ENCODE data around the gene DOCK2.
A peak's percentile ranks its signal among the peaks of the same experiment; 100 is the strongest.

The DOCK2 gene

GRCh38 chr5:170121321-170121720 lies 484.2 kb downstream of the DOCK2 start:
- DNase-seq (ENCODE audit: low spot score): no peak
- peak; percentile 61 for ATAC-seq (ENCODE audit: low read depth)
- H3K27ac ChIP-seq (ENCODE audit: poor library complexity, severe bottlenecking): peak overlapping the region; percentile 6

DNA sequence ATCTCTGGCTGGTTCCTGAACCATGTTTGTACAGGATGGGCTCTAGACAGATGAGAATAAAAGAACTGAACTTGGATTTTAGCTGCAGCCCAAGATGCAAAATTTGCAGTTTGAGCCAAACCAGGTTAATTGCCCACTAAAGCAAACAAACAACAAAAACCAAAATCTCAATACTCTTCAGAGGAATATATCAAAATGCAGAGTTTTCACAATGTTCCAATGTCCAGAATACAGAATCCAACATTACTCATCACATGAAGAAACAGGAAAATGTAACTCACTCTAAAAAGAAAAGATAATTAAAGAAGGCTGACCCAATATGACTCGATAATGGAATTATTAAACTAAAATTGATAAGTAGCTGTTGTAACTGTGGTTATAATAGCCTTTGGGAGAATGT lies 489.0 kb downstream of the DOCK2 start:
- no peak for ATAC-seq (ENCODE audit: low read depth)
- TF ChIP-seq, protein P1, sequence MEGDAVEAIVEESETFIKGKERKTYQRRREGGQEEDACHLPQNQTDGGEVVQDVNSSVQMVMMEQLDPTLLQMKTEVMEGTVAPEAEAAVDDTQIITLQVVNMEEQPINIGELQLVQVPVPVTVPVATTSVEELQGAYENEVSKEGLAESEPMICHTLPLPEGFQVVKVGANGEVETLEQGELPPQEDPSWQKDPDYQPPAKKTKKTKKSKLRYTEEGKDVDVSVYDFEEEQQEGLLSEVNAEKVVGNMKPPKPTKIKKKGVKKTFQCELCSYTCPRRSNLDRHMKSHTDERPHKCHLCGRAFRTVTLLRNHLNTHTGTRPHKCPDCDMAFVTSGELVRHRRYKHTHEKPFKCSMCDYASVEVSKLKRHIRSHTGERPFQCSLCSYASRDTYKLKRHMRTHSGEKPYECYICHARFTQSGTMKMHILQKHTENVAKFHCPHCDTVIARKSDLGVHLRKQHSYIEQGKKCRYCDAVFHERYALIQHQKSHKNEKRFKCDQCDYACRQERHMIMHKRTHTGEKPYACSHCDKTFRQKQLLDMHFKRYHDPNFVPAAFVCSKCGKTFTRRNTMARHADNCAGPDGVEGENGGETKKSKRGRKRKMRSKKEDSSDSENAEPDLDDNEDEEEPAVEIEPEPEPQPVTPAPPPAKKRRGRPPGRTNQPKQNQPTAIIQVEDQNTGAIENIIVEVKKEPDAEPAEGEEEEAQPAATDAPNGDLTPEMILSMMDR (IDR thresholded peaks at IDR 0.05; ENCODE audit: poor library complexity, severe bottlenecking): no peak
- Histone ChIP-seq H3K4me3 (ENCODE audit: severe bottlenecking) (no peak overlapping the region), H3K9me3 (ENCODE audit: severe bottlenecking) (no peaks in the 10 kb centered on the region), H3K36me3 (ENCODE audit: low read depth) (no peaks in the 10 kb centered on the region), H3K27me3 (ENCODE audit: insufficient read depth, poor library complexity, severe bottlenecking) (no peaks in the 10 kb centered on the region), H3K4me1 (ENCODE audit: insufficient read depth, poor library complexity, severe bottlenecking) (no peaks in the 10 kb centered on the region), H3K27ac (ENCODE audit: poor library complexity, severe bottlenecking) (no peak overlapping the region)
- DNase-seq (ENCODE audit: low spot score): no peak

More at GRCh38 chr5:170121321-170121720, 484.2 kb downstream of the DOCK2 start:
- H3K27me3 ChIP-seq (ENCODE audit: insufficient read depth, poor library complexity, severe bottlenecking): no peaks in the 10 kb centered on the region
- TF ChIP-seq, protein P1 (IDR thresholded peaks at IDR 0.05; ENCODE audit: poor library complexity, severe bottlenecking): no peak
- no peaks in the 10 kb centered on the region for H3K4me1 ChIP-seq (ENCODE audit: insufficient read depth, poor library complexity, severe bottlenecking)
- no peak overlapping the region for H3K4me3 ChIP-seq (ENCODE audit: severe bottlenecking)
- H3K9me3 ChIP-seq (ENCODE audit: severe bottlenecking): no peaks in the 10 kb centered on the region
- H3K36me3 ChIP-seq (ENCODE audit: low read depth): no peaks in the 10 kb centered on the region

- Histone ChIP-seq H3K27me3 (ENCODE audit: insufficient read depth, poor library complexity, severe bottlenecking) (no peaks in the 10 kb centered on the region), H3K4me3 (ENCODE audit: severe bottlenecking) (no peak overlapping the region), H3K36me3 (ENCODE audit: low read depth) (no peaks in the 10 kb centered on the region), H3K4me1 (ENCODE audit: insufficient read depth, poor library complexity, severe bottlenecking) (no peaks in the 10 kb centered on the region), H3K9me3 (ENCODE audit: severe bottlenecking) (no peaks in the 10 kb centered on the region), H3K27ac (ENCODE audit: poor library complexity, severe bottlenecking) (no peak overlapping the region)
- ATAC-seq (ENCODE audit: low read depth): no peak
- no peak for DNase-seq (ENCODE audit: low spot score)
- TF ChIP-seq, protein P1 (IDR thresholded peaks at IDR 0.05; ENCODE audit: poor library complexity, severe bottlenecking): no peak
Observed at GRCh38 chr5:170126626-170127025, 489.6 kb downstream of the DOCK2 start.

- Histone ChIP-seq H3K4me3 (ENCODE audit: severe bottlenecking) (no peak overlapping the region), H3K4me1 (ENCODE audit: insufficient read depth, poor library complexity, severe bottlenecking) (peaks cover 17% of the 10 kb centered on the region), H3K9me3 (ENCODE audit: severe bottlenecking) (no peaks in the 10 kb centered on the region), H3K27ac (ENCODE audit: poor library complexity, severe bottlenecking) (no peak overlapping the region), H3K36me3 (ENCODE audit: low read depth) (no peaks in the 10 kb centered on the region), H3K27me3 (ENCODE audit: insufficient read depth, poor library complexity, severe bottlenecking) (no peaks in the 10 kb centered on the region)
- ATAC-seq (ENCODE audit: low read depth): no peak
- no peak for DNase-seq (ENCODE audit: low spot score)
- TF ChIP-seq, protein P1 (IDR thresholded peaks at IDR 0.05; ENCODE audit: poor library complexity, severe bottlenecking): no peak
Observed at GRCh38 chr5:170131235-170131634, 494.2 kb downstream of the DOCK2 start.

DNA sequence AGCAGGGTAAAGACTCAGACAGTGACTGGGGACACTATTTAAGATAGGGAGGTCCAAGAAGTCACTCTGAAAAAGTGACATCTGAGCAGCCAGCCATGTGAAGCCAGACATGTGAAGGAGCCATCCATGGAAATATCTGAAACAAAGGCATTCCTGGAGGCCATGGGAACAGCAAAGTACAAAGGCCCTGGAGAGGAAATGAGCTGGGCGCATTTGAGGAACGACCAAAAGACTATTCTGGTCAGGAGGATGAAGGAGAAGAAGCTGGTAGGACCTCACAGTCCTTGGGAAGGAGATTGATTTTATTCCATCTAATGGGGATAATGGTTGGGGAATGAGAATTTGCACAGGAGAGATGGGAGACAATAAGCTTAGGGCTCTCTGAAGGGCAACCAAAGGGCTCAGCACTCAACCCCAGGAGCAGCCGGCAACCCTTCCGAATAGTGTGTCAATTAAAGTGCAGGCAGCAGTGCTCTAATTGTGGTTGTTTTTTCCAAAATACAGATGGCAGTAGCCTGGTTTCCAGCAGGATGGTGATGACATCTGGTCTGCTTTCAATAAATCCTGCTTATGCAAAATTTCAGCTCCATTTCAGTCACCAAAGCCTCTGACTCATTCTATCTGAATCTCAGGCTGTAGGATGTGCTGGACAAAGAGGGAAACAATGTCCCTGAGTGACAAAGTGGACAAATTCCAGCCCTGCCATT lies 495.3 kb downstream of the DOCK2 start:
- peaks cover 19% of the 10 kb centered on the region for H3K4me1 ChIP-seq (ENCODE audit: insufficient read depth, poor library complexity, severe bottlenecking)
- TF ChIP-seq, protein P1 (IDR thresholded peaks at IDR 0.05; ENCODE audit: poor library complexity, severe bottlenecking): no peak
- DNase-seq (ENCODE audit: low spot score): no peak

More for the DNA sequence above, 495.3 kb downstream of the DOCK2 start:
- Histone ChIP-seq H3K27ac (ENCODE audit: poor library complexity, severe bottlenecking) (no peak overlapping the region), H3K36me3 (ENCODE audit: low read depth) (no peaks in the 10 kb centered on the region), H3K27me3 (ENCODE audit: insufficient read depth, poor library complexity, severe bottlenecking) (no peaks in the 10 kb centered on the region), H3K4me3 (ENCODE audit: severe bottlenecking) (no peak overlapping the region), H3K9me3 (ENCODE audit: severe bottlenecking) (no peaks in the 10 kb centered on the region)
- peak; percentile 73 for ATAC-seq (ENCODE audit: low read depth)
